HepG2 (cell line): ENCODE data around the gene LRIG1. TPM values are rescaled to one million over a fixed set of nuclear protein-coding genes. Genes with fewer than 3 reads are reported as not detected.

Experiments used
- KDM4B ChIP-seq: sonication (generic); formaldehyde crosslinking; IDR thresholded peaks from 2 replicates; pipeline ENCODE4 v1.4.0; 2020; ENCODE audit warnings: missing genetic modification reagents
- KLF9 ChIP-seq: IDR thresholded peaks from 2 replicates; pipeline ENCODE4 v1.6.1; 2016; ENCODE audit warnings: low read depth
- LCORL ChIP-seq, 2 experiments: fragments of 450-650 bp in 1 of 2; sonication (generic) in 1 of 2; formaldehyde crosslinking in 1 of 2; IDR thresholded peaks; 2 replicates each; pipeline versions ENCODE4 v1.5.0 to v1.6.1; 2017 to 2020; ENCODE audit warnings: antibody characterized with exemption in 1 of 2, missing genetic modification reagents in 1 of 2
- MTF2 ChIP-seq: sonication (generic); formaldehyde crosslinking; IDR thresholded peaks from 2 replicates; pipeline ENCODE4 v1.5.0; 2020; ENCODE audit warnings: missing genetic modification reagents, borderline replicate concordance
- NFYB ChIP-seq: sonication (generic); formaldehyde crosslinking; IDR thresholded peaks from 2 replicates; pipeline ENCODE4 v1.4.0; 2020; ENCODE audit warnings: missing genetic modification reagents
- PBX2 ChIP-seq: IDR thresholded peaks from 2 replicates; pipeline ENCODE4 v1.6.1; 2016; ENCODE audit warnings: control low read depth
- PHF5A ChIP-seq: IDR thresholded peaks from one replicate; pipeline ENCODE4 v1.6.1; 2018; ENCODE audit warnings: low read depth, missing genetic modification reagents; ENCODE audit not compliant: unreplicated experiment
- RFX1 ChIP-seq: fragments of 450-650 bp; IDR thresholded peaks from 2 replicates; pipeline ENCODE4 v1.6.1; 2017
- SALL1 ChIP-seq: sonication (generic); formaldehyde crosslinking; IDR thresholded peaks from 2 replicates; pipeline ENCODE4 v1.8.0; 2022; ENCODE audit warnings: mild to moderate bottlenecking, missing genetic modification reagents
- SRF ChIP-seq: IDR thresholded peaks from 2 replicates; pipeline ENCODE4 v1.6.1; 2011; ENCODE audit warnings: mild to moderate bottlenecking, low read depth, low read length, moderate library complexity
- SRY ChIP-seq: sonication (generic); formaldehyde crosslinking; IDR thresholded peaks from 2 replicates; pipeline ENCODE4 v1.8.0; 2022; ENCODE audit warnings: mild to moderate bottlenecking, missing genetic modification reagents
- TEF ChIP-seq: sonication (generic); formaldehyde crosslinking; IDR thresholded peaks from 2 replicates; pipeline ENCODE4 v1.5.0; 2020; ENCODE audit warnings: missing genetic modification reagents
- ZBED4 ChIP-seq: sonication (generic); formaldehyde crosslinking; IDR thresholded peaks from 2 replicates; pipeline ENCODE4 v1.4.0; 2020; ENCODE audit warnings: missing genetic modification reagents, borderline replicate concordance
- ZGPAT ChIP-seq: IDR thresholded peaks from 2 replicates; pipeline ENCODE4 v1.6.1; 2016; ENCODE audit warnings: mild to moderate bottlenecking
- ZNF317 ChIP-seq: sonication (generic); formaldehyde crosslinking; IDR thresholded peaks from 2 replicates; pipeline ENCODE4 v1.5.0; 2020; ENCODE audit warnings: mild to moderate bottlenecking, missing genetic modification reagents
- ZNF382 ChIP-seq: sonication (generic); formaldehyde crosslinking; IDR thresholded peaks from 2 replicates; pipeline ENCODE4 v1.5.0; 2020; ENCODE audit warnings: missing genetic modification reagents, mild to moderate bottlenecking, borderline replicate concordance
- ZNF547 ChIP-seq: sonication (generic); formaldehyde crosslinking; IDR thresholded peaks from 2 replicates; pipeline ENCODE4 v1.5.1; 2020; ENCODE audit warnings: mild to moderate bottlenecking, missing genetic modification reagents
- ZNF576 ChIP-seq: sonication (generic); formaldehyde crosslinking; IDR thresholded peaks from 2 replicates; pipeline ENCODE4 v1.4.0; 2020; ENCODE audit warnings: mild to moderate bottlenecking, missing genetic modification reagents
- ZNF629 ChIP-seq: sonication (generic); formaldehyde crosslinking; conservative IDR thresholded peaks from 2 replicates; pipeline ENCODE4 v1.5.0; 2020; ENCODE audit warnings: missing genetic modification reagents
- ZNF703 ChIP-seq: sonication (generic); formaldehyde crosslinking; IDR thresholded peaks from 2 replicates; pipeline ENCODE4 v1.5.1; 2020; ENCODE audit warnings: missing genetic modification reagents, mild to moderate bottlenecking, moderate library complexity, borderline replicate concordance
- ZNF775 ChIP-seq: sonication (generic); formaldehyde crosslinking; IDR thresholded peaks from 2 replicates; pipeline ENCODE4 v1.4.0; 2020; ENCODE audit warnings: missing genetic modification reagents, mild to moderate bottlenecking, moderate library complexity, borderline replicate concordance
- ZNF788 ChIP-seq: sonication (generic); formaldehyde crosslinking; IDR thresholded peaks from 2 replicates; pipeline ENCODE4 v1.5.0; 2020; ENCODE audit warnings: mild to moderate bottlenecking, missing genetic modification reagents, borderline replicate concordance
- polyA plus RNA-seq, 8 experiments: library from polyadenylated mRNA; depleted of rRNA in 3 of 8; stranded (reverse) in 7 of 8; unstranded in 1 of 8; fragments of >200 nt; fragmentation: Illumina TruSeq in 4 of 8; extraction: Trizol in 4 of 8; gene quantifications; 2 replicates each; pipeline versions ENCODE4 v1.2.1 to v1.2.3, GENCODE V29; 2011 to 2016; ENCODE audit warnings: low read depth in 4 of 8, missing spikeins in 1 of 8, mixed read lengths in 1 of 8; ENCODE audit not compliant: insufficient read depth in 1 of 8
- total RNA-seq, 5 experiments: library from RNA; depleted of rRNA; stranded (reverse); fragments of >200 nt; fragmentation: Illumina TruSeq; extraction: Trizol; gene quantifications; 2 replicates each; pipeline ENCODE4 v1.2.3, GENCODE V29; 2016; ENCODE audit warnings: low read depth in 1 of 5

The LRIG1 gene
- total and polyA plus RNA-seq, 2 of the 13 experiments (the other 11 are each of a cell fraction or from before 2014, with no cell fraction given) = 17.8 to 24.8 TPM

GRCh38 chr3:66500576-66501482 lies at the start of gene LRIG1 (continued):
- 0 out of 2 replicates have a peak, but pooled peaks have one; percentile 11 for TF ChIP-seq ZBED4
- TF ChIP-seq ZNF547 = no peak
- TF ChIP-seq SALL1 (CRISPR knock-in tag) = peak; percentile 54; the same call in 1 of the 2 replicates
- TF ChIP-seq NFYB (CRISPR knock-in tag) = peak; percentile 87
- peak; percentile 58; the same call in 1 of the 2 replicates for TF ChIP-seq KDM4B (CRISPR knock-in tag)
- no peak for TF ChIP-seq RFX1
- TF ChIP-seq SRF = no peak
- TF ChIP-seq LCORL (IDR thresholded peaks at IDR 0.05) = no peak
- no peak for TF ChIP-seq LCORL (CRISPR knock-in tag; IDR thresholded peaks at IDR 0.05)
- 0 out of 2 replicates have a peak, but pooled peaks have one; percentile 70 for TF ChIP-seq ZNF703 (CRISPR knock-in tag)
- TF ChIP-seq ZNF576 (CRISPR knock-in tag) = no peak
- no peak for TF ChIP-seq PBX2
- 0 out of 2 replicates have a peak, but pooled peaks have one; percentile 62 for TF ChIP-seq SRY
- no peak for TF ChIP-seq MTF2 (CRISPR knock-in tag)
- TF ChIP-seq ZNF629 = no peak
- no peak for TF ChIP-seq TEF (CRISPR knock-in tag)
- TF ChIP-seq ZNF788 (CRISPR knock-in tag) = no peak; the same call in 1 of the 2 replicates
- TF ChIP-seq ZGPAT (CRISPR knock-in tag) = peak; percentile 67
- no peak for TF ChIP-seq ZNF775
- TF ChIP-seq ZNF382 (CRISPR knock-in tag) = no peak
- 0 out of 2 replicates have a peak, but pooled peaks have one; percentile 50 for TF ChIP-seq ZNF317 (CRISPR knock-in tag)
- no peak for TF ChIP-seq PHF5A (CRISPR knock-in tag)
- TF ChIP-seq KLF9 (CRISPR knock-in tag) = peak; percentile 61; the same call in 1 of the 2 replicates
